Left ventricle myocardium inferior (tissue), 1 donor: ENCODE measurements around the gene MECR. TPM values are rescaled to one million over a fixed set of nuclear protein-coding genes. Genes with fewer than 3 reads are reported as not detected.

ENCODE experiments used
- DNase-seq: peaks from one replicate; pipeline ENCODE4 v3.0.0-alpha.2; 2020
- H3K27ac ChIP-seq: fragments of 200-600 bp; replicated peaks from 2 replicates; pipeline ENCODE4 v1.8.0; 2021
- H3K27me3 ChIP-seq: fragments of 200-600 bp; 2 replicates; pipeline ENCODE4 v1.8.0; 2021; ENCODE audit warnings: low read depth
- H3K36me3 ChIP-seq: fragments of 200-600 bp; 2 replicates; pipeline ENCODE4 v1.8.0; 2021
- H3K4me1 ChIP-seq: fragments of 200-600 bp; 2 replicates; pipeline ENCODE4 v1.8.0; 2021
- H3K4me3 ChIP-seq: fragments of 200-600 bp; 2 replicates; pipeline ENCODE4 v1.8.0; 2021; ENCODE audit warnings: mild to moderate bottlenecking, moderate library complexity
- H3K9me3 ChIP-seq: fragments of 200-600 bp; replicated peaks from 2 replicates; pipeline ENCODE4 v1.8.0; 2021
- intact Hi-C: fragments of 100-400 bp; cut with micrococcal nuclease; formaldehyde crosslinking; loops from one replicate; pipeline ENCODE4 v1.11.0; 2022
- long read RNA-seq: library from polyadenylated mRNA; unstranded; transcript quantifications from one replicate; pipeline ENCODE4 v2.0.0, GENCODE V29; 2021
- total RNA-seq: library from RNA; stranded (reverse); fragmentation: NEBNext Ultra II Directional; extraction: Animal tissue kit (Norgen Biotek cat#: 25700); gene quantifications from one replicate; pipeline ENCODE4 v1.2.1, GENCODE V29; 2021
- TF ChIP-seq, protein P1 (sequence below): fragments of 200-600 bp; IDR thresholded peaks from 2 replicates; pipeline ENCODE4 v1.8.0; 2021; ENCODE audit warnings: antibody characterized with exemption, mild to moderate bottlenecking, borderline replicate concordance
- donor health status: DM: no; HTN: yes; CAD: no; lungs with severe emphysema.

Gene MECR, protein sequence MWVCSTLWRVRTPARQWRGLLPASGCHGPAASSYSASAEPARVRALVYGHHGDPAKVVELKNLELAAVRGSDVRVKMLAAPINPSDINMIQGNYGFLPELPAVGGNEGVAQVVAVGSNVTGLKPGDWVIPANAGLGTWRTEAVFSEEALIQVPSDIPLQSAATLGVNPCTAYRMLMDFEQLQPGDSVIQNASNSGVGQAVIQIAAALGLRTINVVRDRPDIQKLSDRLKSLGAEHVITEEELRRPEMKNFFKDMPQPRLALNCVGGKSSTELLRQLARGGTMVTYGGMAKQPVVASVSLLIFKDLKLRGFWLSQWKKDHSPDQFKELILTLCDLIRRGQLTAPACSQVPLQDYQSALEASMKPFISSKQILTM
- total RNA-seq, result 30.8 TPM
- long read RNA-seq, transcript MECR-201 (10 exons, 1,353 nt), result major isoform, 38 of 52 reads
- long read RNA-seq, partial matches to known transcripts, result 4 of 52 reads
- long read RNA-seq, other reads (novel, unspliced or antisense), result 8 of 52 reads

DNA sequence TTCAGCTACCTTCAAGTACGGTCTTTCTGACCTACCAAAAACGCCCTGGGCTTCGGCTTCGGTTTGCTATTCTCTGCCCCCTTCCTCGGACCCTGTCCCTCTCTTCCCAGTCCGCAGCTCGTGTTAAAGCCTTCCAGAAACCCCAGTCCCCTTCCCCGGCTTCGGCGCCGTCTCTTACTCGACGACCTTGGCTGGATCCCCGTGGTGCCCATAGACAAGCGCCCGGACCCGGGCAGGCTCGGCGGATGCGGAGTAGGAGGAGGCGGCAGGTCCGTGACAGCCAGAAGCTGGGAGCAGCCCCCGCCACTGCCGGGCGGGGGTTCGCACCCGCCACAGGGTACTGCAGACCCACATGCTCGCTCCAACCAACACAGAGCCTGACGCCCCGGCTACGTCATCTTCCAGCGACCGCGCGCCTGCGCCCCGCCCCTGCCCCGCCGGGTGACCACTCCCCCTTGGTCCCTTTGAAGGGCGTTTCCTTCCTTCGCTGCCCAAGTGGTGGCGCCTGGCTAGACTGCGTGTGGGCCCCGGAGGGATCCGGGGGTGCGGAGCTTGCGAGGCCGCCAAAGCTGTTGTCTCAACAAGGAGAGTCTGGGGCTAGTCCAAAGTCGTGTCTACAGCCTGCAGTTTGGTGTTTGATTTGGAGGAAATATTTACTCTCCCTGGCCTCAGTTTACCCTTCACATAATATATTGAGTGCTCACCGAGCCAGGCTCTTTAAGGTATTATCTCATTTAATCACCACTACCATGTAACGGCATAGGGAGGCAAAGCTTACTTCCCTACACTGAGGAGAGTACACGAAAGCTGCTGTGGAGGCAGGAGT lies at the start of gene MECR:
MECR (minus strand) TSS at position 382 of the 826 bp plus-strand sequence; CDS start at position 354, 28 bp downstream.
- Histone ChIP-seq H3K4me3 (peak within 1 kb of the TSS; percentile 92), H3K9me3 (no peaks in the 10 kb centered on the region), H3K36me3 (no peaks in the 10 kb centered on the region), H3K27me3 (no peaks in the 10 kb centered on the region), H3K4me1 (peaks cover 20% of the 10 kb centered on the region), H3K27ac (peak within 1 kb of the TSS; percentile 82)
- DNase-seq, result peak; percentile 94
- TF ChIP-seq, protein P1, sequence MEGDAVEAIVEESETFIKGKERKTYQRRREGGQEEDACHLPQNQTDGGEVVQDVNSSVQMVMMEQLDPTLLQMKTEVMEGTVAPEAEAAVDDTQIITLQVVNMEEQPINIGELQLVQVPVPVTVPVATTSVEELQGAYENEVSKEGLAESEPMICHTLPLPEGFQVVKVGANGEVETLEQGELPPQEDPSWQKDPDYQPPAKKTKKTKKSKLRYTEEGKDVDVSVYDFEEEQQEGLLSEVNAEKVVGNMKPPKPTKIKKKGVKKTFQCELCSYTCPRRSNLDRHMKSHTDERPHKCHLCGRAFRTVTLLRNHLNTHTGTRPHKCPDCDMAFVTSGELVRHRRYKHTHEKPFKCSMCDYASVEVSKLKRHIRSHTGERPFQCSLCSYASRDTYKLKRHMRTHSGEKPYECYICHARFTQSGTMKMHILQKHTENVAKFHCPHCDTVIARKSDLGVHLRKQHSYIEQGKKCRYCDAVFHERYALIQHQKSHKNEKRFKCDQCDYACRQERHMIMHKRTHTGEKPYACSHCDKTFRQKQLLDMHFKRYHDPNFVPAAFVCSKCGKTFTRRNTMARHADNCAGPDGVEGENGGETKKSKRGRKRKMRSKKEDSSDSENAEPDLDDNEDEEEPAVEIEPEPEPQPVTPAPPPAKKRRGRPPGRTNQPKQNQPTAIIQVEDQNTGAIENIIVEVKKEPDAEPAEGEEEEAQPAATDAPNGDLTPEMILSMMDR, result peak; percentile 35
- intact Hi-C loops, result no loop called here

DNA sequence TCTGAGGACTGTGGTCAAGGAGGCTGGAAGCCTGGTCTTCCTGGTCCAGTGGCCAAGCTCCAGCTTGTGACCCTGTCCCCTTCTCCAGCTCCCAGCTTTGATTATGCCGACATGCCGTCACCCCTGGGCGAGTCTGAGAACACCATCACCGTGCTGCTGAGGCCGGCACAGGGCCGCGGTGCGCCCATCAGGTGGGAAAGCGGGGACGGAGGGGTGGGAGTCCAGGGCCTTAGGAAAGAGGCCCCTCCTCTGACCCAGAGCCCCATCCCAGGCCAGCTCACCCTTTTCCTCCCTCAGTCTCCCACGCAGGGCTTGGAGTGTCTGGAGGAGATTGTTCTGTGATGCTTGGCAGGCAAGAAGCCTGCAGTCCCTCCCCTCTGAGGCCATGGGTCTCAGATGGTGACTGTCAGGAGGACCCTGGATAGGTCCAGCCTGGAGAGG lies 49.2 kb upstream of the MECR start:
- Histone ChIP-seq H3K4me1 (no peaks in the 10 kb centered on the region), H3K27me3 (no peaks in the 10 kb centered on the region), H3K9me3 (peaks cover 4% of the 10 kb centered on the region), H3K4me3 (no peak overlapping the region), H3K27ac (no peak overlapping the region), H3K36me3 (peaks cover 10% of the 10 kb centered on the region)
- no peak for DNase-seq
- intact Hi-C loops, result no loop called here
- TF ChIP-seq, protein P1, result no peak

DNA sequence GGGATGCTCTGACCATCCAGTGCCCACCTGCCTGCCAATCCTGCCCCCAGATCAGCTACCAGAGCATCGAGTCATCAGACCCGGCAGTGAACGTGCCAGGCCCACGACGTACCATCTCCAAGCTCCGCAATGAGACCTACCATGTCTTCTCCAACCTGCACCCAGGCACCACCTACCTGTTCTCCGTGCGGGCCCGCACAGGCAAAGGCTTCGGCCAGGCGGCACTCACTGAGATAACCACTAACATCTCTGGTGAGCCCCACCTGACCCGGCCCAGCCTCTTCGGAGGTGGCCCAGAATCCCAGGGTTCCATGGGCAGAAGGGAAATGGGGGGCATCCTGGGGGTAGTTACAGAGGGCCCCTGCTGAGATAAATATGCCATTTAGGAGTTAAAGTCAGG lies 48.7 kb upstream of the MECR start:
- Histone ChIP-seq H3K4me3 (no peak overlapping the region), H3K27ac (no peak overlapping the region), H3K4me1 (no peaks in the 10 kb centered on the region), H3K9me3 (peaks cover 4% of the 10 kb centered on the region), H3K27me3 (no peaks in the 10 kb centered on the region), H3K36me3 (peaks cover 10% of the 10 kb centered on the region)
- DNase-seq, result no peak
- TF ChIP-seq, protein P1, result no peak
- intact Hi-C loops, result no loop called here

DNA sequence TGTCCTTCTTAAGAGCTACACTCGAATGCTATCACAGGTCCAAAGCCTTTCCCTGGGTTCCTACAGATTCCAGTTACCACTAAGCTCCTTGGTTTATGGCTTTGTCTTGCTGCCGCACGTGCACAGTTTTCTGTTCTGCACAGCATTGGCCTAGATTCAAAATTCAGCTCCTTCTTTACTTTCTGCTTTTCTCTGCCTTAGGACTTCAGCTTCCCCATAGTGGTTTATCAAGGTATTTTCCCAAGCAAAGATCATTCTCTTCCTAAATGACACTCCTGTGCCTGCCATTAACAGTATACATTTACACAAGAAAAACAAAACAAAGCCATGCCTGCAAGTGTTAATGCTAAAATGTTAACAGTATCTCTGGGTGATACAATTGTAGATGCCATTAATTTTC lies 47.4 kb upstream of the MECR start:
- DNase-seq, result no peak

DNA sequence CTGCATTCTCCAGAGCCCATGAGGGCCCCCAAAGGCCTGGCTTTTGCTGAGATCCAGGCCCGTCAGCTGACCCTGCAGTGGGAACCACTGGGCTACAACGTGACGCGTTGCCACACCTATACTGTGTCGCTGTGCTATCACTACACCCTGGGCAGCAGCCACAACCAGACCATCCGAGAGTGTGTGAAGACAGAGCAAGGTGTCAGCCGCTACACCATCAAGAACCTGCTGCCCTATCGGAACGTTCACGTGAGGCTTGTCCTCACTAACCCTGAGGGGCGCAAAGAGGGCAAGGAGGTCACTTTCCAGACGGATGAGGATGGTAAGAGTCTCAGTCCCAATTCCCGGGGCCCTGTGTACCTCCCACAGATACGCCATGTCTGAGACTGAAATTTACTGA lies 44.7 kb upstream of the MECR start:
- no peaks in the 10 kb centered on the region for H3K27me3 ChIP-seq
- H3K9me3 ChIP-seq, result peaks cover 4% of the 10 kb centered on the region
- no peak for DNase-seq
- H3K36me3 ChIP-seq, result peaks cover 10% of the 10 kb centered on the region
- TF ChIP-seq, protein P1, result no peak
- no peak overlapping the region for H3K27ac ChIP-seq
- intact Hi-C loops, result no loop called here
- H3K4me1 ChIP-seq, result peaks cover 20% of the 10 kb centered on the region
- H3K4me3 ChIP-seq, result no peak overlapping the region

More for the DNA sequence above, 47.4 kb upstream of the MECR start:
- no peaks in the 10 kb centered on the region for H3K27me3 ChIP-seq
- intact Hi-C loops, result no loop called here
- H3K4me1 ChIP-seq, result no peaks in the 10 kb centered on the region
- H3K4me3 ChIP-seq, result no peak overlapping the region
- TF ChIP-seq, protein P1, result no peak
- H3K9me3 ChIP-seq, result peaks cover 4% of the 10 kb centered on the region
- no peak overlapping the region for H3K27ac ChIP-seq
- H3K36me3 ChIP-seq, result peaks cover 10% of the 10 kb centered on the region
